HG03575 (cell line): Measurements from ENCODE around the gene APOL5.

ENCODE experiments used
- ATAC-seq: cut with Tn5 transposase; IDR thresholded peaks from one replicate; pipeline ENCODE4 v1.9.1; 2021; ENCODE audit not compliant: unreplicated experiment, insufficient number of reproducible peaks, low FRiP score; ENCODE audit errors: extremely low read depth

APOL5 gene

GRCh38 chr22:35775339-35775738 is 57.7 kb downstream of the APOL5 start:
- no peak for ATAC-seq

GRCh38 chr22:35777335-35777975 is 59.8 kb downstream of the APOL5 start:
- ATAC-seq, result no peak
